Measurements from ENCODE around the gene OR2AJ1. TPM values are rescaled to one million over a fixed set of nuclear protein-coding genes. Genes with fewer than 3 reads are reported as not detected.

The OR2AJ1 gene
- total RNA-seq, 1 donor from 2014 or later, result not detected

DNA sequence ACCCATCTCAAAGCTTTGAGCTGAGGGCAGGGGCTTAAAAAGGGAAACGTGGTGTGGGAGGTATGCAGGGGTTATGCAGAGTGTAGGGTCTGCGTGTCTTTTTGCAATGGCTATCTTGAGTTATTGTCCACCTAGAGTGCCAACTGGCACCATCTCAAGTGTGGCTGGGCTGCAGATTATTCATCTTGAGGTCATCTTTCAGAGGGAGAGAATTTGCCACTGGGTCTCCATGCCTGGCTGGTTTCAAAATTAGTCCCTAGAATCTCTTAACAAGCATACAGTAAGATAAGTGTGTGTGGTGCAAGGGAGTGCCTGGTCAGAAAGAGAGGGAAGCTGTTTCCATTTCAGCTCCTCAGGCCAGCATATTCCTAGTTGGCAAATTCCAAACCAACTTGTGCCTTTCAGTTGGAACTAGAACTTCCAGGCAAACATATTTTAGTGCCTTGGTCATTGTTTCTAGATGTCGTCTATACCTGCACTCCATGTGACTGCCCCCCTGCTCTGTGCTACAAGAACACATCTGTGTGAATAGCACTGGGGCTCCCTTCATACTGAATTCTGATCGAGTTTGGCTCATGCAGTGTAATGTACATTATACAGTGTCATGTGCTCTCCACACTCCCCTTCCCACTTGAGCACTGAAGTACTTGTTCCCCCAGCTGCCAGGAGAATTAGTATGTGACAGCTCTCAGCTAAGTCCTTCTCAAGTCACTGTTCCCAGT is 9.6 kb upstream of the OR2AJ1 start:
- TF ChIP-seq, protein P1, sequence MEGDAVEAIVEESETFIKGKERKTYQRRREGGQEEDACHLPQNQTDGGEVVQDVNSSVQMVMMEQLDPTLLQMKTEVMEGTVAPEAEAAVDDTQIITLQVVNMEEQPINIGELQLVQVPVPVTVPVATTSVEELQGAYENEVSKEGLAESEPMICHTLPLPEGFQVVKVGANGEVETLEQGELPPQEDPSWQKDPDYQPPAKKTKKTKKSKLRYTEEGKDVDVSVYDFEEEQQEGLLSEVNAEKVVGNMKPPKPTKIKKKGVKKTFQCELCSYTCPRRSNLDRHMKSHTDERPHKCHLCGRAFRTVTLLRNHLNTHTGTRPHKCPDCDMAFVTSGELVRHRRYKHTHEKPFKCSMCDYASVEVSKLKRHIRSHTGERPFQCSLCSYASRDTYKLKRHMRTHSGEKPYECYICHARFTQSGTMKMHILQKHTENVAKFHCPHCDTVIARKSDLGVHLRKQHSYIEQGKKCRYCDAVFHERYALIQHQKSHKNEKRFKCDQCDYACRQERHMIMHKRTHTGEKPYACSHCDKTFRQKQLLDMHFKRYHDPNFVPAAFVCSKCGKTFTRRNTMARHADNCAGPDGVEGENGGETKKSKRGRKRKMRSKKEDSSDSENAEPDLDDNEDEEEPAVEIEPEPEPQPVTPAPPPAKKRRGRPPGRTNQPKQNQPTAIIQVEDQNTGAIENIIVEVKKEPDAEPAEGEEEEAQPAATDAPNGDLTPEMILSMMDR (IDR thresholded peaks at IDR 0.05), result no peak

DNA sequence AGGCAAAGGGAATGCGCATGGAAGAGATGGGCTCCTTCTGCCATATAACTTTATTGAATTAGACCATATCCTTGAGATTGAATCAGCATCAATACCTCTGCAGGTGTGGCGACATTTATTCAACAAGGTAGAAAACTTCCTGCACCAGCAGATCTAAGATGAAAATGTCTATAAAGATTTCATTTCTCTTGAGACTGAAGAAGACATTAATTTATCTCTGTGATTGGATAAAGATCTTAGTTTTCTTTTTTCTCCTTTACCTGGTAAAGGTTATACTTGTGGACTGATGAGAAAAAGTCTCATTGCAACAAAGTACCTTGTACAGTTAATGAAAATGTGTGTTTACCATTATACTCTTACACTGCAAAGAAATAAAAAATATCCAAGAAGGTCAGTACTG is 4.7 kb upstream of the OR2AJ1 start, which contains the start of gene OR2T8:
TSS of gene OR2T8 (plus strand) at position 301 of the 400 bp plus-strand sequence. CDS start 766 bp downstream, outside the sequence.
- H3K4me1 ChIP-seq, result no peaks in the 10 kb centered on the region
- TF ChIP-seq, protein P1 (IDR thresholded peaks at IDR 0.05), result no peak
- no peak for DNase-seq
- ATAC-seq, result no peak
- H3K9me3 ChIP-seq, result no peaks in the 10 kb centered on the region
- no peaks in the 10 kb centered on the region for H3K27me3 ChIP-seq
- H3K36me3 ChIP-seq, result no peaks in the 10 kb centered on the region
- no peak within 1 kb of the TSS for H3K27ac ChIP-seq
- no peak within 1 kb of the TSS for H3K4me3 ChIP-seq
- intact Hi-C loops (cut with DNase I), result no loop called here

More for the DNA sequence above, 9.6 kb upstream of the OR2AJ1 start:
- H3K27me3 ChIP-seq, result no peaks in the 10 kb centered on the region
- no peaks in the 10 kb centered on the region for H3K36me3 ChIP-seq
- intact Hi-C loops (cut with DNase I), result no loop called here
- ATAC-seq (peak; percentile 43), DNase-seq (no peak)
- no peaks in the 10 kb centered on the region for H3K9me3 ChIP-seq
- no peak overlapping the region for H3K4me3 ChIP-seq
- H3K4me1 ChIP-seq, result no peaks in the 10 kb centered on the region
- H3K27ac ChIP-seq, result no peak overlapping the region

DNA sequence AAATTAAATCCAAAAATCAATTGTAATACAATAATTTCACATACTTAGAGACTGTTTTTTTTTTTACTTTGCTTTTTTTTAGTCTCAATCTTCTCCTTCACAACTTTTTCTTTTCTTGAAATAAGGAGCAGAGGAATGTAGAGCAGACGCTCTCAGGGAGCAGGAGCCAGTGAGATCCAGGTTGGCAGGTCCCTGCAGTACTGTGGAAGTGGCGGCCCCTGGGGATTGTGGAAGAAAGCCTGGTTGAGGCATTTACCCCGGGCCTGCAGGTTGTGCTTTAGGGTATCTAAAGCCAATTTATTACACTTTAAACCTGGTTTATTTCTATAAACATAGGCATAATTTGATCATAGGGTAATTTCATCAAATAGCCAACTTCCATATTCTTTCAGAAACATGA is 748 bp upstream of the OR2AJ1 start:
- no peak for ATAC-seq
- intact Hi-C loops (cut with DNase I), result no loop called here

DNA sequence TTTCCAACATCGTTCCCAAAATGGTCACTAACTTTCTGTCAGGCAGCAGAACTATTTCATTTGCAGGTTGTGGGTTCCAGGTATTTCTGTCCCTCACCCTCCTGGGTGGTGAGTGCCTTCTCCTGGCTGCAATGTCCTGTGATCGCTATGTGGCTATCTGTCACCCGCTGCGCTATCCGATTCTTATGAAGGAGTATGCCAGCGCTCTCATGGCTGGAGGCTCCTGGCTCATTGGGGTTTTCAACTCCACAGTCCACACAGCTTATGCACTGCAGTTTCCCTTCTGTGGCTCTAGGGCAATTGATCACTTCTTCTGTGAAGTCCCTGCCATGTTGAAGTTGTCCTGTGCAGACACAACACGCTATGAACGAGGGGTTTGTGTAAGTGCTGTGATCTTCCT is 9.3 kb downstream of the OR2AJ1 start:
- DNase-seq, result no peak
- no peaks in the 10 kb centered on the region for H3K27me3 ChIP-seq
- intact Hi-C loops (cut with DNase I), result no loop called here
- H3K9me3 ChIP-seq, result no peaks in the 10 kb centered on the region
- H3K36me3 ChIP-seq, result no peaks in the 10 kb centered on the region
- no peak for ATAC-seq
- no peak overlapping the region for H3K4me3 ChIP-seq
- TF ChIP-seq, protein P1 (IDR thresholded peaks at IDR 0.05), result no peak
- no peak overlapping the region for H3K27ac ChIP-seq
- no peaks in the 10 kb centered on the region for H3K4me1 ChIP-seq

More for the DNA sequence above, 748 bp upstream of the OR2AJ1 start:
- no peak for DNase-seq
- Histone ChIP-seq H3K27ac (no peak overlapping the region), H3K4me1 (no peaks in the 10 kb centered on the region), H3K4me3 (no peak overlapping the region), H3K27me3 (no peaks in the 10 kb centered on the region), H3K36me3 (no peaks in the 10 kb centered on the region), H3K9me3 (no peaks in the 10 kb centered on the region)
- TF ChIP-seq, protein P1 (IDR thresholded peaks at IDR 0.05), result no peak

DNA sequence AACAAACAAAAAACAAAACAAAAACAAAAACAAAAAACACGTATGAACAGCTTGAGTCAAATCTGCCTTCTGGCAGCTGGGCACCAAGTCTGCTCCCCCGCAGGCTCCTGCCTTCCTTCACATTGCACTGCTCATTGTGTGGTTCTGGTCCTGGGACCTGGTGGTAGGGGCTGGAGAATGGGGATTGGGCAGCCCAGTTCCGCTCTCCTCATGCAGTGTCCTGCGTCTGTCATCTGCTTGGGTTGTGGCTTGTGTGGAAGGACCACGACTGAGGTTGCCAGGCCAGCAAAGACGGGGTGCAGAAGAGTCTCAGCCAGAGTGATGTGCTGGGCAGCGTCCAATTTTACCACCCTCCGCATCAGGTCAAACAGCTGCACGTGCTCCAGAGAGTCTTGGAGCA is 11.1 kb downstream of the OR2AJ1 start:
- Histone ChIP-seq H3K4me1 (no peaks in the 10 kb centered on the region), H3K9me3 (no peaks in the 10 kb centered on the region), H3K27ac (no peak overlapping the region), H3K4me3 (no peak overlapping the region), H3K36me3 (no peaks in the 10 kb centered on the region), H3K27me3 (no peaks in the 10 kb centered on the region)
- TF ChIP-seq, protein P1 (IDR thresholded peaks at IDR 0.05), result no peak
- intact Hi-C loops (cut with DNase I), result no loop called here
- DNase-seq (no peak), ATAC-seq (no peak)

All from upper lobe of right lung (tissue), 1 donor.